Neural progenitor cell (in vitro differentiated cells): ENCODE results near the gene KCNQ1.
A peak's percentile ranks its signal among the peaks of the same experiment; 100 is the strongest.

Experiments
- CTCF ChIP-seq: fragments of 200-600 bp; sonication (generic); IDR thresholded peaks from 2 replicates; pipeline ENCODE4 v1.5.1; 2017; ENCODE audit warnings: antibody characterized with exemption, mild to moderate bottlenecking
- EZH2phosphoT487 ChIP-seq: fragments of 200-600 bp; sonication (generic); IDR thresholded peaks from 2 replicates; pipeline ENCODE4 v1.6.1; 2017; ENCODE audit warnings: antibody characterized with exemption

GRCh38 chr11:2888266-2888968 is 443.6 kb downstream of the KCNQ1 start:
- TF ChIP-seq CTCF (peak; percentile 96), EZH2phosphoT487 (no peak)
